Uterus (tissue), 2 donors: ENCODE data around the gene CLEC9A.

ENCODE experiments used
- CTCF ChIP-seq, 4 experiments: fragments of 200-600 bp in 2 of 4; fragments of 450-650 bp in 2 of 4; sonication (generic) in 2 of 4; IDR thresholded peaks; one replicate each; pipeline ENCODE4 v1.5.1; 2016 to 2019; ENCODE audit warnings: antibody characterized with exemption in 4 of 4, mild to moderate bottlenecking in 2 of 4, moderate library complexity in 1 of 4
- POLR2A ChIP-seq, 2 donors: fragments of 450-650 bp; IDR thresholded peaks; one replicate each; pipeline ENCODE4 v1.6.1; 2016; ENCODE audit warnings: antibody characterized with exemption in 2 of 2, mild to moderate bottlenecking in 1 of 2, moderate library complexity in 1 of 2

DNA sequence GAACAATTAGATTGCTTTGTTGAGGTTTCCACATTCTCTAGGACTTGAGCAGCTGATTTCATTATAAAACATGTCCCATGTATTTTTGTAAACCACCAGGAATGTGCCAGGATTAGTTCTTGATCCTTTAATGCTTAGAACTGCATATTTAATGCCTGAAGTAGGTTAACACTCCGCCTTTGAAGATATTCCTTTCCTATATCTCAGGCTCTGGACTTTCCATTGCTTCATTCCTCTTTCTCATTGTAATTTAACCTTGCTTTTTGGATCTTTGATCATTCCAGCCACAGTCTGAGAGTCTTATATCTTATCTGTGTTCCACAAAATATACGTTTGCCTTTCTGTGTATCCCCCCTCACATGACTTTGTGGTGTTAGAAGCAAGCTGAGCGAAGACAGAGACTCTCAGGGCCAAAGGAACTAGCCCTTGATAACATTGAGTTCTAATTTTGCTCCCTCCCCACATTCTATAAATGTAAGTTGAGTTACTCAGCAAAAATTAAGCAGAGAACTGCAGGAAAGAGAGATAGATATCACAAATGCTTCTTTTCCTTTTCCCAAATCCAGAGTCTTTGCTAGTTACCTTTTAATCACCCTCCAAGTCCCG is 29.2 kb upstream of the CLEC9A start:
- no peak for TF ChIP-seq CTCF (IDR thresholded peaks at IDR 0.05)
- no peak for TF ChIP-seq POLR2A (IDR thresholded peaks at IDR 0.05)
